K562 (cell line): ENCODE data around the gene FOSL1. TPM values are rescaled to one million over a fixed set of nuclear protein-coding genes. Genes with fewer than 3 reads are reported as not detected.

Experiments used
- BRCA1 ChIP-seq, 2 experiments: fragments of 450-650 bp in 1 of 2; sonication (generic) in 1 of 2; formaldehyde crosslinking in 1 of 2; IDR thresholded peaks; 2 replicates each; pipeline versions ENCODE4 v1.5.0 to v1.6.1; 2017 to 2020; ENCODE audit warnings: mild to moderate bottlenecking in 1 of 2, missing genetic modification reagents in 1 of 2
- CREB1 ChIP-seq, 2 experiments: sonication (generic) in 1 of 2; formaldehyde crosslinking in 1 of 2; IDR thresholded peaks; 2 replicates each; pipeline versions ENCODE4 v1.6.1 to v1.8.0; 2012 to 2022; ENCODE audit warnings: inconsistent platforms in 1 of 2, mild to moderate bottlenecking in 1 of 2, missing genetic modification reagents in 1 of 2, moderate library complexity in 1 of 2
- FOS ChIP-seq: IDR thresholded peaks from 3 replicates; pipeline ENCODE4 v1.6.1; 2011; ENCODE audit not compliant: insufficient read length; ENCODE audit errors: extremely low read depth
- JUN ChIP-seq, 2 experiments: sonication (generic) in 1 of 2; formaldehyde crosslinking in 1 of 2; IDR thresholded peaks; 2 replicates each; pipeline versions ENCODE4 v1.6.1 to v1.8.0; 2012 to 2022; ENCODE audit warnings: borderline replicate concordance in 2 of 2, mild to moderate bottlenecking in 2 of 2, improper control_type of control experiment in 1 of 2, low read depth in 1 of 2, low read length in 1 of 2, missing genetic modification reagents in 1 of 2
- KDM1A ChIP-seq, 2 experiments: fragments of 450-650 bp; IDR thresholded peaks; 2 replicates each; pipeline ENCODE4 v1.6.1; 2016; ENCODE audit warnings: mild to moderate bottlenecking in 2 of 2
- KLF16 ChIP-seq: IDR thresholded peaks from 2 replicates; pipeline ENCODE4 v1.6.1; 2016; ENCODE audit warnings: antibody characterized with exemption
- LCOR ChIP-seq: sonication (generic); formaldehyde crosslinking; IDR thresholded peaks from 2 replicates; pipeline ENCODE4 v1.8.0; 2022; ENCODE audit warnings: mild to moderate bottlenecking, missing genetic modification reagents
- TAF7 ChIP-seq: fragments of 450-650 bp; IDR thresholded peaks from 2 replicates; pipeline ENCODE4 v1.6.1; 2016; ENCODE audit warnings: missing genetic modification characterization, missing compliant biosample characterization
- TGIF2 ChIP-seq: sonication (generic); formaldehyde crosslinking; IDR thresholded peaks from 2 replicates; pipeline ENCODE4 v1.8.1; 2022; ENCODE audit warnings: mild to moderate bottlenecking, missing genetic modification reagents, moderate library complexity
- ZNF347 ChIP-seq: fragments of 450-650 bp; formaldehyde crosslinking; IDR thresholded peaks from 2 replicates; pipeline ENCODE4 v1.4.0; 2020; ENCODE audit warnings: low read depth, mild to moderate bottlenecking, moderate library complexity
- polyA plus RNA-seq, 8 experiments: library from polyadenylated mRNA; depleted of rRNA in 4 of 8; stranded (reverse) in 5 of 8; unstranded in 3 of 8; fragments of >200 nt; fragmentation: Nextera tagmentation in 2 of 8; fragmentation: Illumina TruSeq in 1 of 8; extraction: Ambion mirVana in 2 of 8; extraction: Trizol in 1 of 8; gene quantifications; 2 replicates each; pipeline versions ENCODE4 v1.2.1 to v1.2.3, GENCODE V29; 2011 to 2014; ENCODE audit warnings: inconsistent platforms in 1 of 8, missing spikeins in 1 of 8
- total RNA-seq, 7 experiments: library from RNA; depleted of rRNA in 6 of 7; stranded (reverse); fragments of >200 nt in 6 of 7; fragmentation: Illumina TruSeq in 2 of 7; extraction: Trizol in 2 of 7; gene quantifications; 2 replicates each; pipeline versions ENCODE4 v1.2.1 to v1.2.3, GENCODE V29; 2011 to 2021; ENCODE audit warnings: low replicate concordance in 1 of 7
- TF ChIP-seq, protein P1 (sequence below), 2 experiments: fragments of 450-650 bp; conservative IDR thresholded peaks; 2 replicates each; pipeline ENCODE4 v1.6.1; 2017; ENCODE audit warnings: mild to moderate bottlenecking in 2 of 2, moderate library complexity in 2 of 2
- TF ChIP-seq, protein P2 (sequence below): fragments of 250-450 bp; sonication (Bioruptor Pico); IDR thresholded peaks from 2 replicates; pipeline ENCODE4 v1.5.0; 2021
- TF ChIP-seq, protein P3 (sequence below): sonication (generic); formaldehyde crosslinking; IDR thresholded peaks from 2 replicates; pipeline ENCODE4 v1.8.1; 2023; ENCODE audit warnings: mild to moderate bottlenecking, missing genetic modification reagents
- TF ChIP-seq, protein P4 (sequence below): fragments of 250-450 bp; sonication (Bioruptor Pico); IDR thresholded peaks from 2 replicates; pipeline ENCODE4 v1.5.0; 2020; ENCODE audit warnings: mild to moderate bottlenecking
- TF ChIP-seq, protein P5 (sequence below), 2 experiments: IDR thresholded peaks; 2 replicates each; pipeline ENCODE4 v1.6.1; 2011; ENCODE audit warnings: borderline replicate concordance in 1 of 2, control low read depth in 1 of 2, low read depth in 1 of 2, low read length in 1 of 2, mild to moderate bottlenecking in 1 of 2, mixed read lengths in 1 of 2, moderate library complexity in 1 of 2; ENCODE audit not compliant: insufficient read depth in 1 of 2, insufficient read length in 1 of 2, poor library complexity in 1 of 2, severe bottlenecking in 1 of 2; ENCODE audit errors: extremely low read depth in 1 of 2

FOSL1 gene
- total and polyA plus RNA-seq, 9 of the 15 experiments (the other 6 are each of a cell fraction or from before 2014, with no cell fraction given): 3.5 to 39.6 (median 10.0) TPM

DNA sequence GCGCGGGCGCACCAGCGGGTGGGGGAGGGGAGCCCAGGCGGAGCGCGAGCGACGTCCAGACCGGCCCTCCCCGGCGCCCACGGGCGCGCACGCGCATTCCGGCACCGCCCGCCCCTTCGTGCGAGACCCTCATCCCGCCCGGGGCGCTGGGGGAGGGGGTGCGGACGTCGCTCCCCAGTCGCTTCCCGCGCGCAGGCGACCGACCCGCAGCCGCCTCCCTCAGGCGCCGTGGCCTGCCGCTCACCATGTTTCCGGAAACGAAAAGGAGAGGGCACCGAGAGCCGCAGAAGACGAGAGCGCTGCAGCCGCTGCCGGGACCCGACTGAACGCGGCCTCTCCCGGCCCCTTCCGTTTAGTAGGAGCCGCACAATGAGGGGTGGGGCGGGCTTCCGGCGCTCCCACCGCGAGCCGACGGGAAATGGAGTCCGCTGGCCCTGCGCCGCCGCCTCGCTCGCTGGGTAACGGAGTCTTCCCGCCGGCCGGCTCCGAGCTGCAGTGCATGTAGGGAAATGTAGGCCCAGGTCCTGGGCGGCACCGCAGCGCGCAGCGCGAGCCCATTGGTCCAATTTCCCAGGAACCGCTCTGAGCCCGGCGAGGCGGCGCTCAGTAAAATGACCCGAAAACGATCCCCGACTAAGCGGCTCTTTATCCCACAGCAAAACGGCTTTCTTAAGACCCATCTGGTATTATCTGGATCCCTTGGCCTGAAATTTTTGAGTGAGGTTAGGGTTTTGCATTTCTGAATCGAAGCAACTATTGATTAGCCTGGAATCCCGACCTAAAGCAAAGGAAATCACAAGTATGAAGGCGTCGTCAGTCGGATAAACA, 42.1 kb downstream of the FOSL1 start, which contains the start of gene CFL1 (continued):
- TF ChIP-seq KLF16 (no peak), FOS (no peak), JUN (IDR thresholded peaks at IDR 0.05; ENCODE audit: borderline replicate concordance, low read depth, low read length) (no peak; the same call in 1 of the 2 replicates), JUN (CRISPR knock-in tag; IDR thresholded peaks at IDR 0.05; ENCODE audit: borderline replicate concordance) (no peak; the same call in 1 of the 2 replicates), ZNF347 (CRISPR knock-in tag) (no peak), BRCA1 (IDR thresholded peaks at IDR 0.05) (no peak), BRCA1 (CRISPR knock-in tag; IDR thresholded peaks at IDR 0.05) (no peak), KDM1A (IDR thresholded peaks at IDR 0.05) (no peak), LCOR (CRISPR knock-in tag) (no peak; the same call in none of the 2 replicates), TAF7 (tag) (peak; percentile 62), CREB1 (IDR thresholded peaks at IDR 0.05) (peak; percentile 59; the same call in 1 of the 2 replicates), CREB1 (CRISPR knock-in tag; IDR thresholded peaks at IDR 0.05) (peak; percentile 75; the same call in 1 of the 2 replicates), TGIF2 (CRISPR knock-in tag) (peak; percentile 88; the same call in 1 of the 2 replicates)
- TF ChIP-seq, protein P1, sequence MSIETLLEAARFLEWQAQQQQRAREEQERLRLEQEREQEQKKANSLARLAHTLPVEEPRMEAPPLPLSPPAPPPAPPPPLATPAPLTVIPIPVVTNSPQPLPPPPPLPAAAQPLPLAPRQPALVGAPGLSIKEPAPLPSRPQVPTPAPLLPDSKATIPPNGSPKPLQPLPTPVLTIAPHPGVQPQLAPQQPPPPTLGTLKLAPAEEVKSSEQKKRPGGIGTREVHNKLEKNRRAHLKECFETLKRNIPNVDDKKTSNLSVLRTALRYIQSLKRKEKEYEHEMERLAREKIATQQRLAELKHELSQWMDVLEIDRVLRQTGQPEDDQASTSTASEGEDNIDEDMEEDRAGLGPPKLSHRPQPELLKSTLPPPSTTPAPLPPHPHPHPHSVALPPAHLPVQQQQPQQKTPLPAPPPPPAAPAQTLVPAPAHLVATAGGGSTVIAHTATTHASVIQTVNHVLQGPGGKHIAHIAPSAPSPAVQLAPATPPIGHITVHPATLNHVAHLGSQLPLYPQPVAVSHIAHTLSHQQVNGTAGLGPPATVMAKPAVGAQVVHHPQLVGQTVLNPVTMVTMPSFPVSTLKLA (conservative IDR thresholded peaks at IDR 0.05): peak; percentile 47 to 52; a peak in 2 of 4 replicates
- TF ChIP-seq, protein P2, sequence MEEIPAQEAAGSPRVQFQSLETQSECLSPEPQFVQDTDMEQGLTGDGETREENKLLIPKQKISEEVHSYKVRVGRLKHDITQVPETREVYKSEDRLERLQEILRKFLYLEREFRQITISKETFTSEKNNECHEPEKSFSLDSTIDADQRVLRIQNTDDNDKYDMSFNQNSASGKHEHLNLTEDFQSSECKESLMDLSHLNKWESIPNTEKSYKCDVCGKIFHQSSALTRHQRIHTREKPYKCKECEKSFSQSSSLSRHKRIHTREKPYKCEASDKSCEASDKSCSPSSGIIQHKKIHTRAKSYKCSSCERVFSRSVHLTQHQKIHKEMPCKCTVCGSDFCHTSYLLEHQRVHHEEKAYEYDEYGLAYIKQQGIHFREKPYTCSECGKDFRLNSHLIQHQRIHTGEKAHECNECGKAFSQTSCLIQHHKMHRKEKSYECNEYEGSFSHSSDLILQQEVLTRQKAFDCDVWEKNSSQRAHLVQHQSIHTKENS (CRISPR knock-in tag): no peak
- TF ChIP-seq, protein P3, sequence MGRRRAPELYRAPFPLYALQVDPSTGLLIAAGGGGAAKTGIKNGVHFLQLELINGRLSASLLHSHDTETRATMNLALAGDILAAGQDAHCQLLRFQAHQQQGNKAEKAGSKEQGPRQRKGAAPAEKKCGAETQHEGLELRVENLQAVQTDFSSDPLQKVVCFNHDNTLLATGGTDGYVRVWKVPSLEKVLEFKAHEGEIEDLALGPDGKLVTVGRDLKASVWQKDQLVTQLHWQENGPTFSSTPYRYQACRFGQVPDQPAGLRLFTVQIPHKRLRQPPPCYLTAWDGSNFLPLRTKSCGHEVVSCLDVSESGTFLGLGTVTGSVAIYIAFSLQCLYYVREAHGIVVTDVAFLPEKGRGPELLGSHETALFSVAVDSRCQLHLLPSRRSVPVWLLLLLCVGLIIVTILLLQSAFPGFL: 0 out of 2 replicates have a peak, but pooled peaks have one; percentile 74
- TF ChIP-seq, protein P4, sequence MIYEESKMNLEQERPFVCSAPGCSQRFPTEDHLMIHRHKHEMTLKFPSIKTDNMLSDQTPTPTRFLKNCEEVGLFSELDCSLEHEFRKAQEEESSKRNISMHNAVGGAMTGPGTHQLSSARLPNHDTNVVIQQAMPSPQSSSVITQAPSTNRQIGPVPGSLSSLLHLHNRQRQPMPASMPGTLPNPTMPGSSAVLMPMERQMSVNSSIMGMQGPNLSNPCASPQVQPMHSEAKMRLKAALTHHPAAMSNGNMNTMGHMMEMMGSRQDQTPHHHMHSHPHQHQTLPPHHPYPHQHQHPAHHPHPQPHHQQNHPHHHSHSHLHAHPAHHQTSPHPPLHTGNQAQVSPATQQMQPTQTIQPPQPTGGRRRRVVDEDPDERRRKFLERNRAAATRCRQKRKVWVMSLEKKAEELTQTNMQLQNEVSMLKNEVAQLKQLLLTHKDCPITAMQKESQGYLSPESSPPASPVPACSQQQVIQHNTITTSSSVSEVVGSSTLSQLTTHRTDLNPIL (CRISPR knock-in tag): no peak
- TF ChIP-seq, protein P5, sequence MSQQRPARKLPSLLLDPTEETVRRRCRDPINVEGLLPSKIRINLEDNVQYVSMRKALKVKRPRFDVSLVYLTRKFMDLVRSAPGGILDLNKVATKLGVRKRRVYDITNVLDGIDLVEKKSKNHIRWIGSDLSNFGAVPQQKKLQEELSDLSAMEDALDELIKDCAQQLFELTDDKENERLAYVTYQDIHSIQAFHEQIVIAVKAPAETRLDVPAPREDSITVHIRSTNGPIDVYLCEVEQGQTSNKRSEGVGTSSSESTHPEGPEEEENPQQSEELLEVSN (IDR thresholded peaks at IDR 0.05; ENCODE audit: borderline replicate concordance in 1 of 2, extremely low read depth in 1 of 2, insufficient read depth in 1 of 2, insufficient read length in 1 of 2, low read depth in 1 of 2, low read length in 1 of 2, poor library complexity in 1 of 2, severe bottlenecking in 1 of 2): peak; percentile 20 to 72
